ENCODE measurements around the gene MRPL54. TPM values are rescaled to one million over a fixed set of nuclear protein-coding genes. Genes with fewer than 3 reads are reported as not detected.

Gene MRPL54
- total RNA-seq, 2 experiments from 2014 or later = 66.6 to 88.7 TPM

DNA sequence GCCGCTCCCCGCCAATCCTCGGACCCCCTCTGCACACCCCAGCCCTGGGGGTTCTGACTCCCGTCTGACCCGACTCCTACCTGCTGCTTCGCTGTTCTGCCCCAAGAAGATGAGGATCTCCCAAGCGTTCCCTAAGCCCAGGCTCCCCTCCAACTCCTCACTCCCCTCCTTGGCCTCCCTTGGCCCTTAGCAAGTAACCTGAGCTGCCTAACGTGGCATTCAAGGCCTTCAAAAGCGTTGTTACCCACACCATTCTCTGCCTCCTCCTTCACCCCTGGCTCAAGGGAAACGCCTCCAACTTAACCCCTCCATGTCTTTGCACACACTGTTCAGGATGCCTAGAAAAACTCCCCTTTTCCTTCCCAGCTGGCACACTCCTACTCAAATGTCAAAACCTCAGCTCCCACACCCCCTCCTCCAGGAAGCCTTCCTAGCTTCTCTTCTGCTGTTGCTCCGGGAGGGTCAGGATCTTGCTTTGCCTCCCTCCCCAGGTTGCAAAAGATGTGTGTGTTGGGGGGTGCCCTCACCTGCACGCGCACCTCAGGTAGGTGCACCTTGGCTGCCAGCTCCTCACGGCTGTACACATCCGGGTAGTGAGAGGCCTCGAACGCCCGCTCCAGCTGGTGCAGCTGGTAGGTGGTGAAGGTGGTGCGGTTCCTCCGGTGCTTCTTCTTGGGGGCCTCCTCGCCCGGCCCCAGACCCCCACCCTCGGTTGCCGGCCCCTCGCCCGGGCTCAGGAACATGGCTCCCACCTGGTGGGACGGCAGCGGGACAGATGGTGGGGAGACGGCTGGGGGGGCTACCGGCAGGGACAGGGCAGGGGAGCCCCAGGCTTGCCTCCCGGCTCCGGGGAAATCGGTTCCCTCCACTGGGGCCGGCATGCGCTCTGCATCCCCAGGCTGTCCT, 8.8 kb downstream of the MRPL54 start:
- POLR2A ChIA-PET = no interaction called here
- CTCF ChIA-PET (ENCODE audit: unreplicated experiment) = no interaction called here
- intact Hi-C loops (cut with micrococcal nuclease; ENCODE audit: unreplicated experiment) = no loop called here

DNA sequence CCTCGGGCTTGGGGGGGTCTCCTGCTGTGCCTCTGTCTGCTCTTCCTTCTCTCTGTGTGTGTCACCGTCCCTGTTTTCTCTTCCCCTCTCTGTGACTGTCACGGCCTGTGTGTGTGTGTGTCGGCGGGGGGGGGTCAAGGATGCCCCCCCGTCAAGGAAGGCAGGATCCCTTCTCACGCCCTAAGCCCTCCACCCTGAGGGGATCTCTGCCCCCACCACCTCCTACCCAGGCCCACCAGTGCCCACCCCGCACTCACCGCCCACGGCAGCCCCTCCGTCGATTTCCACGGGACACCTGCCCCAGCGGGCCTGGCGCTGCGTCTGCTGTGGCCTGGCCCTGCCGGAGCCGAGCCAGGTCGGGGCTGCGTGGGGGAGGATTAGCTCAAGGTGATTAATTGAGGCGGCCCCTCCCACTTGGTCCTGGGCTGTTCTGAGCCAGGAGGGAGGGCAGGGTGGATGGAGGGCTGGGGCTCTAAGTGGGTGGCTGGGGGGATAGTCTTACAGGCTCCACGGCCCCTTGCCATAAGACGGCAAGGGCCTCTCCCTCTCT, 9.5 kb downstream of the MRPL54 start, which contains the start of gene RAX2:
Gene RAX2 (minus strand): TSS at position 323 of the 550 bp plus-strand sequence. CDS start 486 bp downstream, outside the sequence.
- H3K79me2 ChIP-seq (ENCODE audit: insufficient read depth, low read depth, low read length) = no peaks in the 10 kb centered on the region
- H3K9me3 ChIP-seq (ENCODE audit: low read length) = no peaks in the 10 kb centered on the region
- H3K9me2 ChIP-seq (ENCODE audit: insufficient read depth, low read length) = no peaks in the 10 kb centered on the region
- no TSS peak for BruUV-seq (replicated peaks)
- DNase-seq (ENCODE audit: low spot score) = no peak
- H3K27ac ChIP-seq (ENCODE audit: low read depth, low read length, poor library complexity, severe bottlenecking) = no peak within 1 kb of the TSS
- ChIA-PET POLR2A (no interaction called here), CTCF (ENCODE audit: unreplicated experiment) (no interaction called here)
- H4K20me1 ChIP-seq (ENCODE audit: insufficient read depth, low read length) = no peaks in the 10 kb centered on the region
- intact Hi-C loops (cut with micrococcal nuclease; ENCODE audit: unreplicated experiment) = no loop called here
- no peak within 1 kb of the TSS for H3K4me3 ChIP-seq (ENCODE audit: low read depth, low read length, poor library complexity, severe bottlenecking)
- H3K36me3 ChIP-seq (ENCODE audit: insufficient read depth, low read length) = peaks cover 8% of the 10 kb centered on the region; the same call in 1 of the 2 replicates
- TF ChIP-seq EZH2phosphoT487 (IDR thresholded peaks at IDR 0.05; ENCODE audit: borderline replicate concordance, low read depth, low read length) = no peak
- TF ChIP-seq, protein P1, sequence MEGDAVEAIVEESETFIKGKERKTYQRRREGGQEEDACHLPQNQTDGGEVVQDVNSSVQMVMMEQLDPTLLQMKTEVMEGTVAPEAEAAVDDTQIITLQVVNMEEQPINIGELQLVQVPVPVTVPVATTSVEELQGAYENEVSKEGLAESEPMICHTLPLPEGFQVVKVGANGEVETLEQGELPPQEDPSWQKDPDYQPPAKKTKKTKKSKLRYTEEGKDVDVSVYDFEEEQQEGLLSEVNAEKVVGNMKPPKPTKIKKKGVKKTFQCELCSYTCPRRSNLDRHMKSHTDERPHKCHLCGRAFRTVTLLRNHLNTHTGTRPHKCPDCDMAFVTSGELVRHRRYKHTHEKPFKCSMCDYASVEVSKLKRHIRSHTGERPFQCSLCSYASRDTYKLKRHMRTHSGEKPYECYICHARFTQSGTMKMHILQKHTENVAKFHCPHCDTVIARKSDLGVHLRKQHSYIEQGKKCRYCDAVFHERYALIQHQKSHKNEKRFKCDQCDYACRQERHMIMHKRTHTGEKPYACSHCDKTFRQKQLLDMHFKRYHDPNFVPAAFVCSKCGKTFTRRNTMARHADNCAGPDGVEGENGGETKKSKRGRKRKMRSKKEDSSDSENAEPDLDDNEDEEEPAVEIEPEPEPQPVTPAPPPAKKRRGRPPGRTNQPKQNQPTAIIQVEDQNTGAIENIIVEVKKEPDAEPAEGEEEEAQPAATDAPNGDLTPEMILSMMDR (conservative IDR thresholded peaks at IDR 0.05; ENCODE audit: low read length) = no peak
- no peaks in the 10 kb centered on the region for H3K4me1 ChIP-seq (ENCODE audit: insufficient read depth, low read length, poor library complexity, severe bottlenecking)
- no peak within 1 kb of the TSS for H3K4me2 ChIP-seq (ENCODE audit: low read length)
- no peak within 1 kb of the TSS for H2AFZ ChIP-seq (ENCODE audit: low read length)

More for the DNA sequence above, 8.8 kb downstream of the MRPL54 start:
- H3K36me3 ChIP-seq (ENCODE audit: insufficient read depth, low read length) = peaks cover 15% of the 10 kb centered on the region
- no peaks in the 10 kb centered on the region for H3K4me1 ChIP-seq (ENCODE audit: insufficient read depth, low read length, poor library complexity, severe bottlenecking)
- TF ChIP-seq EZH2phosphoT487 (IDR thresholded peaks at IDR 0.05; ENCODE audit: borderline replicate concordance, low read depth, low read length) = no peak
- TF ChIP-seq, protein P1 (conservative IDR thresholded peaks at IDR 0.05; ENCODE audit: low read length) = no peak
- no peaks in the 10 kb centered on the region for H3K9me3 ChIP-seq (ENCODE audit: low read length)
- no peak overlapping the region for H3K4me2 ChIP-seq (ENCODE audit: low read length)
- no peaks in the 10 kb centered on the region for H3K79me2 ChIP-seq (ENCODE audit: insufficient read depth, low read depth, low read length)
- no peaks in the 10 kb centered on the region for H3K9me2 ChIP-seq (ENCODE audit: insufficient read depth, low read length)
- H3K27ac ChIP-seq (ENCODE audit: low read depth, low read length, poor library complexity, severe bottlenecking) = no peak overlapping the region
- no peak for DNase-seq (ENCODE audit: low spot score)
- no peak overlapping the region for H3K4me3 ChIP-seq (ENCODE audit: low read depth, low read length, poor library complexity, severe bottlenecking)
- no TSS peak for BruUV-seq (replicated peaks)
- no peaks in the 10 kb centered on the region for H4K20me1 ChIP-seq (ENCODE audit: insufficient read depth, low read length)
- H2AFZ ChIP-seq (ENCODE audit: low read length) = no peak overlapping the region
